Mammary epithelial cell (primary cell): ENCODE data around the gene PTP4A2.

Experiments
- CTCF ChIP-seq, 2 donors: IDR thresholded peaks in 1 of 2; conservative IDR thresholded peaks in 1 of 2; 2 replicates each; pipeline ENCODE4 v1.5.1; 2011 to 2012; ENCODE audit warnings: inconsistent platforms in 2 of 2, low read length in 2 of 2, mild to moderate bottlenecking in 2 of 2, control low read depth in 1 of 2, low read depth in 1 of 2; ENCODE audit not compliant: insufficient read depth in 1 of 2; ENCODE audit errors: extremely low read depth in 1 of 2
- EZH2 ChIP-seq: IDR thresholded peaks from 2 replicates; pipeline ENCODE4 v1.6.1; 2012; ENCODE audit warnings: low read length, inconsistent platforms, borderline replicate concordance

- TF ChIP-seq CTCF (conservative IDR thresholded peaks at IDR 0.05 in 1 of 2, IDR thresholded peaks at IDR 0.05 in 1 of 2; ENCODE audit: extremely low read depth in 1 of 2, insufficient read depth in 1 of 2, low read depth in 1 of 2, low read length in 2 of 2) (no peak), EZH2 (no peak)
Measured at GRCh38 chr1:31919591-31919990, 18.6 kb downstream of the PTP4A2 start.
